GM12878 (cell line): ENCODE data around the gene AURKAIP1. TPM values are rescaled to one million over a fixed set of nuclear protein-coding genes. Genes with fewer than 3 reads are reported as not detected.
A peak's percentile ranks its signal among the peaks of the same experiment; 100 is the strongest.
"Not testable (repeated sequence)": the region's sequence is repeated elsewhere in the genome, so short reads cannot be mapped to it uniquely, and the experiment has no call there.

Experiments used
- ATAC-seq: fragments of 200-7000 bp; cut with Tn5 transposase; 3 replicates; pipeline ENCODE4 v1.9.1; 2020; ENCODE audit warnings: mild to moderate bottlenecking, moderate library complexity
- BruUV-seq: library from RNA; stranded (reverse); fragments of 400-500 nt; replicated peaks from 2 replicates; lab custom pipeline; 2021; lab: Mats Ljungman, UMichigan
- CTCF ChIA-PET: fragments of 300-600 bp; sonication (Branson Sonifier 250); formaldehyde crosslinking; extraction: SDS; loops from one replicate; lab custom pipeline; 2021; ENCODE audit warnings: inconsistent platforms; lab: Yijun Ruan, JAX
- POLR2A ChIA-PET: fragments of 350-600 bp; formaldehyde crosslinking; extraction: SDS; loops from one replicate; lab custom pipeline; 2021; ENCODE audit warnings: inconsistent platforms; lab: Charles Lee
- RAD21 ChIA-PET: fragments of 300-600 bp; sonication (Branson Sonifier 250); formaldehyde crosslinking; loops from one replicate; lab custom pipeline; 2023; ENCODE audit warnings: antibody characterized with exemption; ENCODE audit not compliant: unreplicated experiment; lab: Charles Lee
- SMC1A ChIA-PET: fragments of 300-600 bp; sonication (Branson Sonifier 250); formaldehyde crosslinking; loops from one replicate; lab custom pipeline; 2023; ENCODE audit not compliant: unreplicated experiment, uncharacterized antibody; lab: Charles Lee
- DNase-seq: peaks from one replicate; pipeline ENCODE4 v3.0.0-alpha.2; 2011; ENCODE audit warnings: low read depth, low spot score
- FAIRE-seq: peaks from 3 replicates; lab custom pipeline; 2011; peaks lifted over from hg19 to GRCh38; lab: Jason Lieb, UNC
- H2AFZ ChIP-seq: 2 replicates; pipeline ENCODE4 v1.6.0; 2011; ENCODE audit warnings: low read depth, low read length, control low read depth; ENCODE audit not compliant: control insufficient read depth
- H3K27ac ChIP-seq: 2 replicates; pipeline ENCODE4 v1.5.1; 2011; ENCODE audit warnings: control low read depth; ENCODE audit not compliant: control insufficient read depth, insufficient read depth
- H3K27me3 ChIP-seq, 2 experiments: replicated peaks in 1 of 2; 2 replicates each; pipeline versions ENCODE4 v1.6.0 to v1.6.1; 2011; ENCODE audit warnings: low read length in 1 of 2; ENCODE audit not compliant: control insufficient read depth in 2 of 2, insufficient read depth in 2 of 2
- H3K36me3 ChIP-seq, 2 experiments: 2 replicates each; pipeline ENCODE4 v1.5.1; 2011; ENCODE audit warnings: low read length in 1 of 2; ENCODE audit not compliant: control insufficient read depth in 2 of 2, insufficient read depth in 2 of 2
- H3K4me1 ChIP-seq: 2 replicates; pipeline ENCODE4 v1.6.1; 2011; ENCODE audit warnings: mild to moderate bottlenecking, low read length, moderate library complexity, mixed read lengths; ENCODE audit not compliant: control insufficient read depth, insufficient read depth
- H3K4me2 ChIP-seq: 2 replicates; pipeline ENCODE4 v1.6.0; 2011; ENCODE audit warnings: control low read depth; ENCODE audit not compliant: control insufficient read depth, insufficient read depth
- H3K4me3 ChIP-seq: fragments of 200-600 bp; sonication (generic); 2 replicates; pipeline ENCODE4 v1.5.1; 2016
- H3K79me2 ChIP-seq: 2 replicates; pipeline ENCODE4 v1.6.0; 2011; ENCODE audit warnings: low read length; ENCODE audit not compliant: control insufficient read depth, insufficient read depth
- H3K9ac ChIP-seq: 2 replicates; pipeline ENCODE4 v1.8.0; 2011; ENCODE audit warnings: low read length, control low read depth, mixed read lengths; ENCODE audit not compliant: control insufficient read depth, insufficient read depth
- H3K9me3 ChIP-seq: replicated peaks from 3 replicates; pipeline ENCODE4 v1.5.1; 2011; ENCODE audit warnings: mild to moderate bottlenecking, low read length; ENCODE audit not compliant: control insufficient read depth, insufficient read depth
- H4K20me1 ChIP-seq: 2 replicates; pipeline ENCODE4 v1.6.0; 2011; ENCODE audit not compliant: control insufficient read depth, insufficient read depth
- BHLHE40 ChIP-seq, 2 experiments: fragments of 450-650 bp in 1 of 2; IDR thresholded peaks; 2 replicates each; pipeline ENCODE4 v1.6.1; 2011 to 2017; ENCODE audit warnings: low read depth in 2 of 2, borderline replicate concordance in 1 of 2, improper control_type of control experiment in 1 of 2, low read length in 1 of 2, mild to moderate bottlenecking in 1 of 2
- DPF2 ChIP-seq: fragments of 450-650 bp; IDR thresholded peaks from 2 replicates; pipeline ENCODE4 v1.6.1; 2017; ENCODE audit warnings: mild to moderate bottlenecking
- GATAD2B ChIP-seq: fragments of 450-650 bp; conservative IDR thresholded peaks from 2 replicates; pipeline ENCODE4 v1.6.1; 2017; ENCODE audit warnings: low read depth, mild to moderate bottlenecking, moderate library complexity
- IKZF1 ChIP-seq: fragments of 450-650 bp; conservative IDR thresholded peaks from 2 replicates; pipeline ENCODE4 v1.6.1; 2017; ENCODE audit warnings: antibody characterized with exemption, mild to moderate bottlenecking
- IKZF2 ChIP-seq, 2 experiments: fragments of 450-650 bp; IDR thresholded peaks; 2 replicates each; pipeline ENCODE4 v1.6.1; 2017; ENCODE audit warnings: mild to moderate bottlenecking in 2 of 2, moderate library complexity in 2 of 2
- IRF4 ChIP-seq: IDR thresholded peaks from 2 replicates; pipeline ENCODE4 v1.6.1; 2011; ENCODE audit warnings: low read depth, low read length
- JUNB ChIP-seq: IDR thresholded peaks from 2 replicates; pipeline ENCODE4 v1.6.1; 2016; ENCODE audit warnings: antibody characterized with exemption, mild to moderate bottlenecking
- MEF2B ChIP-seq: fragments of 450-650 bp; IDR thresholded peaks from 2 replicates; pipeline ENCODE4 v1.6.1; 2018; ENCODE audit warnings: mild to moderate bottlenecking, moderate library complexity; ENCODE audit not compliant: partially characterized antibody, poor library complexity, severe bottlenecking
- MTA2 ChIP-seq: fragments of 450-650 bp; IDR thresholded peaks from 2 replicates; pipeline ENCODE4 v1.6.1; 2016; ENCODE audit warnings: low read depth, mild to moderate bottlenecking, moderate library complexity
- NBN ChIP-seq: fragments of 450-650 bp; IDR thresholded peaks from 2 replicates; pipeline ENCODE4 v1.6.1; 2016
- NR2F1 ChIP-seq: fragments of 450-650 bp; conservative IDR thresholded peaks from 2 replicates; pipeline ENCODE4 v1.6.1; 2017; ENCODE audit warnings: mild to moderate bottlenecking
- POLR2A ChIP-seq: IDR thresholded peaks from 2 replicates; pipeline ENCODE4 v1.6.1; 2011; ENCODE audit warnings: low read depth, mild to moderate bottlenecking, low read length
- POU2F2 ChIP-seq: IDR thresholded peaks from 3 replicates; pipeline ENCODE4 v1.6.1; 2011; ENCODE audit warnings: low read depth, mild to moderate bottlenecking, low read length, borderline replicate concordance
- RAD51 ChIP-seq: fragments of 450-650 bp; IDR thresholded peaks from 2 replicates; pipeline ENCODE4 v1.6.1; 2016; ENCODE audit warnings: moderate library complexity, mild to moderate bottlenecking, inconsistent platforms
- RUNX3 ChIP-seq: IDR thresholded peaks from 2 replicates; pipeline ENCODE4 v1.6.1; 2012; ENCODE audit warnings: low read length, inconsistent platforms
- SMARCA5 ChIP-seq: fragments of 450-650 bp; IDR thresholded peaks from 2 replicates; pipeline ENCODE4 v1.6.1; 2017; ENCODE audit warnings: mild to moderate bottlenecking
- WGBS: methylation state at CpG from one replicate; pipeline ENCODE4 v1.1.6; 2016; ENCODE audit warnings: low lambda C conversion rate; ENCODE audit not compliant: insufficient replicate concordance, insufficient coverage; ENCODE audit errors: missing lambda C conversion rate; 5-methylcytosine and 5-hydroxymethylcytosine counted together
- in situ Hi-C: fragments of 300-500 bp; cut with MboI; formaldehyde crosslinking; loops from 9 replicates; pipeline ENCODE4 v1.14.3; 2018; ENCODE audit warnings: mixed read lengths
- intact Hi-C: fragments of 100-400 bp; cut with micrococcal nuclease; formaldehyde crosslinking; loops from one replicate; pipeline ENCODE4 v1.14.2; 2022; ENCODE audit not compliant: unreplicated experiment
- polyA plus RNA-seq, 11 experiments: library from polyadenylated mRNA; depleted of rRNA in 4 of 11; unstranded in 6 of 11; stranded (reverse) in 5 of 11; fragments of >200 nt; fragmentation: Nextera tagmentation in 4 of 11; fragmentation: Illumina TruSeq in 1 of 11; extraction: Ambion mirVana in 4 of 11; extraction: Trizol in 1 of 11; gene quantifications; 1 replicate in 1 of 11; 2 replicates in 10 of 11; pipeline versions ENCODE4 v1.2.1 to v1.2.3, GENCODE V29; 2011 to 2016; ENCODE audit warnings: inconsistent platforms in 2 of 11, missing spikeins in 2 of 11, low read depth in 1 of 11
- total RNA-seq, 4 experiments: library from RNA; depleted of rRNA in 3 of 4; stranded (reverse); fragments of >200 nt in 3 of 4; fragmentation: Illumina TruSeq in 1 of 4; extraction: Trizol in 1 of 4; gene quantifications; 2 replicates each; pipeline versions ENCODE4 v1.2.1 to v1.2.3, GENCODE V29; 2013 to 2021
- TF ChIP-seq, protein P1 (sequence below): fragments of 450-650 bp; IDR thresholded peaks from 2 replicates; pipeline ENCODE4 v1.6.1; 2017; ENCODE audit warnings: mild to moderate bottlenecking, moderate library complexity

AURKAIP1 gene
- total and polyA plus RNA-seq, 10 of the 15 experiments (the other 5 are each of a cell fraction or from before 2014, with no cell fraction given) = 6.5 to 366 (median 120) TPM

GRCh38 chr1:1417825-1418463 lies 42.9 kb upstream of the AURKAIP1 start:
- DNase-seq (peak; percentile 43), ATAC-seq (peak; percentile 71)
- in situ Hi-C loops, RAD21 ChIA-PET, CTCF ChIA-PET, FAIRE-seq, H3K79me2 ChIP-seq, H3K27me3 ChIP-seq, H3K9me3 ChIP-seq, H3K36me3 ChIP-seq, H4K20me1 ChIP-seq, intact Hi-C loops, BruUV-seq: not testable (repeated sequence)
- H3K4me2 ChIP-seq = peak overlapping the region; percentile 79
- H2AFZ ChIP-seq = peak overlapping the region; percentile 61
- ChIA-PET SMC1A (interaction anchor here (1.2 kb wide), 1 partner anchor 10 kb away, joined by 3 read pairs; no protein-coding TSS in a partner anchor), POLR2A (interaction anchor here (0.8 kb wide), 1 partner anchor 15 kb away, joined by 3 read pairs; no protein-coding TSS in a partner anchor)
- WGBS = 63% methylated on average over 22 of the region's 25 CpGs
- TF ChIP-seq POU2F2 = 0 out of 3 replicates have a peak, but pooled peaks have one; percentile 39
- peak; percentile 62; the same call in 1 of the 2 replicates for TF ChIP-seq DPF2
- 0 out of 2 replicates have a peak, but pooled peaks have one; percentile 27 for TF ChIP-seq NR2F1
- TF ChIP-seq, protein P1, sequence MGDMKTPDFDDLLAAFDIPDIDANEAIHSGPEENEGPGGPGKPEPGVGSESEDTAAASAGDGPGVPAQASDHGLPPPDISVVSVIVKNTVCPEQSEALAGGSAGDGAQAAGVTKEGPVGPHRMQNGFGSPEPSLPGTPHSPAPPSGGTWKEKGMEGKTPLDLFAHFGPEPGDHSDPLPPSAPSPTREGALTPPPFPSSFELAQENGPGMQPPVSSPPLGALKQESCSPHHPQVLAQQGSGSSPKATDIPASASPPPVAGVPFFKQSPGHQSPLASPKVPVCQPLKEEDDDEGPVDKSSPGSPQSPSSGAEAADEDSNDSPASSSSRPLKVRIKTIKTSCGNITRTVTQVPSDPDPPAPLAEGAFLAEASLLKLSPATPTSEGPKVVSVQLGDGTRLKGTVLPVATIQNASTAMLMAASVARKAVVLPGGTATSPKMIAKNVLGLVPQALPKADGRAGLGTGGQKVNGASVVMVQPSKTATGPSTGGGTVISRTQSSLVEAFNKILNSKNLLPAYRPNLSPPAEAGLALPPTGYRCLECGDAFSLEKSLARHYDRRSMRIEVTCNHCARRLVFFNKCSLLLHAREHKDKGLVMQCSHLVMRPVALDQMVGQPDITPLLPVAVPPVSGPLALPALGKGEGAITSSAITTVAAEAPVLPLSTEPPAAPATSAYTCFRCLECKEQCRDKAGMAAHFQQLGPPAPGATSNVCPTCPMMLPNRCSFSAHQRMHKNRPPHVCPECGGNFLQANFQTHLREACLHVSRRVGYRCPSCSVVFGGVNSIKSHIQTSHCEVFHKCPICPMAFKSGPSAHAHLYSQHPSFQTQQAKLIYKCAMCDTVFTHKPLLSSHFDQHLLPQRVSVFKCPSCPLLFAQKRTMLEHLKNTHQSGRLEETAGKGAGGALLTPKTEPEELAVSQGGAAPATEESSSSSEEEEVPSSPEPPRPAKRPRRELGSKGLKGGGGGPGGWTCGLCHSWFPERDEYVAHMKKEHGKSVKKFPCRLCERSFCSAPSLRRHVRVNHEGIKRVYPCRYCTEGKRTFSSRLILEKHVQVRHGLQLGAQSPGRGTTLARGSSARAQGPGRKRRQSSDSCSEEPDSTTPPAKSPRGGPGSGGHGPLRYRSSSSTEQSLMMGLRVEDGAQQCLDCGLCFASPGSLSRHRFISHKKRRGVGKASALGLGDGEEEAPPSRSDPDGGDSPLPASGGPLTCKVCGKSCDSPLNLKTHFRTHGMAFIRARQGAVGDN = peak; percentile 73
- peak; percentile 22 for TF ChIP-seq MEF2B
- TF ChIP-seq SMARCA5 = 0 out of 2 replicates have a peak, but pooled peaks have one; percentile 16
- TF ChIP-seq RAD51 = peak; percentile 65; the same call in 1 of the 2 replicates
- TF ChIP-seq RUNX3 = peak; percentile 71
- peak; percentile 44; the same call in 1 of the 2 replicates for TF ChIP-seq GATAD2B
- peak; percentile 71; the same call in 1 of the 2 replicates for TF ChIP-seq IRF4
- peak; percentile 34; the same call in 1 of the 2 replicates for TF ChIP-seq MTA2
- peak; percentile 35 to 53; a peak in 2 of 4 replicates for TF ChIP-seq IKZF2 (IDR thresholded peaks at IDR 0.05)
- TF ChIP-seq JUNB = peak; percentile 49; the same call in 1 of the 2 replicates
- peak; percentile 39; the same call in 1 of the 2 replicates for TF ChIP-seq POLR2A
- TF ChIP-seq NBN = 0 out of 2 replicates have a peak, but pooled peaks have one; percentile 46
- peak; percentile 40 for TF ChIP-seq IKZF1
- TF ChIP-seq BHLHE40 (IDR thresholded peaks at IDR 0.05; ENCODE audit: borderline replicate concordance in 1 of 2, low read depth in 2 of 2, low read length in 1 of 2) = peak; percentile 64 to 85; a peak in 3 of 4 replicates
- H3K4me3 ChIP-seq = peak overlapping the region; percentile 9; the same call in 1 of the 2 replicates
- peak overlapping the region; percentile 66 for H3K27ac ChIP-seq
- peaks cover 25% of the 10 kb centered on the region for H3K4me1 ChIP-seq
- peak overlapping the region; percentile 39; the same call in 1 of the 2 replicates for H3K9ac ChIP-seq
